ENCODE data around the gene SASH1.

Gene SASH1

GRCh38 chr6:148438632-148439031 is 96.0 kb downstream of the SASH1 start:
- DNase-seq, result no peak

- no peak for DNase-seq
Measured at GRCh38 chr6:148440016-148440415, 97.4 kb downstream of the SASH1 start.

- no peak for DNase-seq
Measured at GRCh38 chr6:148440877-148441453, 98.3 kb downstream of the SASH1 start.

- peak; percentile 13 for DNase-seq
Measured at GRCh38 chr6:148441454-148441911, 98.8 kb downstream of the SASH1 start.

GRCh38 chr6:148443798-148444560 is 101.3 kb downstream of the SASH1 start:
- no peak for DNase-seq

- no peak for DNase-seq
Measured at GRCh38 chr6:148445116-148445515, 102.5 kb downstream of the SASH1 start.

GRCh38 chr6:148445620-148446019 is 103.0 kb downstream of the SASH1 start:
- DNase-seq, result no peak

GRCh38 chr6:148446681-148447080 is 104.0 kb downstream of the SASH1 start:
- no peak for DNase-seq

- no peak for DNase-seq
Measured at GRCh38 chr6:148447521-148448230, 105.0 kb downstream of the SASH1 start.

GRCh38 chr6:148448369-148449012 is 105.9 kb downstream of the SASH1 start:
- DNase-seq, result no peak

- no peak for DNase-seq
Measured at GRCh38 chr6:148450866-148451265, 108.2 kb downstream of the SASH1 start.

- DNase-seq, result no peak
Measured at GRCh38 chr6:148451690-148452089, 109.1 kb downstream of the SASH1 start.

GRCh38 chr6:148452876-148453275 is 110.2 kb downstream of the SASH1 start:
- no peak for DNase-seq

GRCh38 chr6:148453906-148454305 is 111.3 kb downstream of the SASH1 start:
- DNase-seq, result no peak

- DNase-seq, result no peak
Measured at GRCh38 chr6:148455225-148455624, 112.6 kb downstream of the SASH1 start.

GRCh38 chr6:148455674-148456558 is 113.3 kb downstream of the SASH1 start:
- DNase-seq, result no peak

- DNase-seq, result no peak
Measured at GRCh38 chr6:148457137-148457842, 114.7 kb downstream of the SASH1 start.

GRCh38 chr6:148457843-148458159 is 115.2 kb downstream of the SASH1 start:
- DNase-seq, result no peak

- DNase-seq, result no peak
Measured at GRCh38 chr6:148459238-148459637, 116.6 kb downstream of the SASH1 start.

- DNase-seq, result no peak
Measured at GRCh38 chr6:148460876-148461646, 118.4 kb downstream of the SASH1 start.

GRCh38 chr6:148461986-148462577 is 119.4 kb downstream of the SASH1 start:
- DNase-seq, result no peak

Data from SIG-M5 (cell line).